Activated T-cell treated with anti-CD3 and anti-CD28 coated beads, Interleukin-2, amount 50 U/mL, for 4 hours (primary cell): ENCODE data around the gene STARD5. TPM values are rescaled to one million over a fixed set of nuclear protein-coding genes. Genes with fewer than 3 reads are reported as not detected.
A peak's percentile ranks its signal among the peaks of the same experiment; 100 is the strongest.
"Not testable (repeated sequence)": the region's sequence is repeated elsewhere in the genome, so short reads cannot be mapped to it uniquely, and the experiment has no call there.

Experiments
- ATAC-seq, 2 donors: fragments of 200-7000 bp; cut with Tn5 transposase; one replicate each; pipeline ENCODE4 v1.10.0; 2021
- DNase-seq: peaks from one replicate; pipeline ENCODE4 v3.0.0-alpha.2; 2020
- H3K27me3 Mint-ChIP-seq: one replicate; pipeline ENCODE4 v1.8.0; 2021; ENCODE audit warnings: low read depth, mixed read lengths
- H3K36me3 Mint-ChIP-seq: one replicate; pipeline ENCODE4 v1.8.0; 2022; ENCODE audit warnings: mixed read lengths; ENCODE audit not compliant: insufficient read depth
- H3K4me1 Mint-ChIP-seq: one replicate; pipeline ENCODE4 v1.8.0; 2021; ENCODE audit warnings: low read depth, mixed read lengths
- H3K4me3 Mint-ChIP-seq: one replicate; pipeline ENCODE4 v1.8.0; 2021; ENCODE audit warnings: mild to moderate bottlenecking, moderate library complexity, mixed read lengths
- H3K9me3 Mint-ChIP-seq: one replicate; pipeline ENCODE4 v1.8.0; 2021; ENCODE audit warnings: mixed read lengths
- total RNA-seq, 3 donors: library from RNA; stranded (reverse); gene quantifications; one replicate each; pipeline ENCODE4 v1.2.1, GENCODE V29; 2021

Gene STARD5, protein sequence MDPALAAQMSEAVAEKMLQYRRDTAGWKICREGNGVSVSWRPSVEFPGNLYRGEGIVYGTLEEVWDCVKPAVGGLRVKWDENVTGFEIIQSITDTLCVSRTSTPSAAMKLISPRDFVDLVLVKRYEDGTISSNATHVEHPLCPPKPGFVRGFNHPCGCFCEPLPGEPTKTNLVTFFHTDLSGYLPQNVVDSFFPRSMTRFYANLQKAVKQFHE
- 1 to 10 TPM; 2.8 to 5.3 (median 3.7) TPM for total RNA-seq

GRCh38 chr15:81323944-81324881 is at the start of gene STARD5:
STARD5 (minus strand) TSS chr15:81324141; CDS start chr15:81324099, 42 bp downstream.
- H3K9me3 Mint-ChIP-seq = no peaks in the 10 kb centered on the region
- H3K27me3 Mint-ChIP-seq = no peaks in the 10 kb centered on the region
- H3K36me3 Mint-ChIP-seq = no peaks in the 10 kb centered on the region
- DNase-seq = peak; percentile 94
- H3K4me1 Mint-ChIP-seq = peaks cover 33% of the 10 kb centered on the region
- peak; percentile 100 for ATAC-seq
- peak within 1 kb of the TSS; percentile 98 for H3K4me3 Mint-ChIP-seq

DNA sequence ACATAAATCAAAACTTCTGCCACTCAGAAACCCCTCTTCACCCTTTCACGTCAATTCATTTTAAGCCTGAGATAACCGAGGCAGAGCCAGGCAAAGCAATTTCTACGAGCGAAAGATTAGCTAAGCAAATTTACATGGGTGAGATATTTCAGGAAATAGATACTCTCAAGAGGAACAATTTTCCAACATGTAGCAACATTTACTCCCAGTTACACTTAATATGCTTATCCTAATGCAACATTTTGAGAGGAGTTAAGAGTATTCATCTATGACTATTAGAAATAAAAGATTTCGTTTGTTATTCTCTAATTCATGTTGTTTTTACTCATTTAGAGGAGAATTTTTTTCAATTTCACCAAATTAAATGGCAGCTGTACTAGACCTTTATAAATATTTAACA is 49.2 kb upstream of the STARD5 start:
- no peaks in the 10 kb centered on the region for H3K27me3 Mint-ChIP-seq
- H3K36me3 Mint-ChIP-seq = no peaks in the 10 kb centered on the region
- no peak for ATAC-seq
- DNase-seq = no peak
- H3K4me3 Mint-ChIP-seq = no peak overlapping the region
- no peaks in the 10 kb centered on the region for H3K4me1 Mint-ChIP-seq
- H3K9me3 Mint-ChIP-seq = no peaks in the 10 kb centered on the region

GRCh38 chr15:81372575-81372974 is 48.6 kb upstream of the STARD5 start:
- no peaks in the 10 kb centered on the region for H3K9me3 Mint-ChIP-seq
- no peak for DNase-seq
- H3K4me1 Mint-ChIP-seq = no peaks in the 10 kb centered on the region
- no peak for ATAC-seq
- no peaks in the 10 kb centered on the region for H3K27me3 Mint-ChIP-seq
- H3K36me3 Mint-ChIP-seq = no peaks in the 10 kb centered on the region
- no peak overlapping the region for H3K4me3 Mint-ChIP-seq

GRCh38 chr15:81363718-81364500 is 40.0 kb upstream of the STARD5 start:
- DNase-seq = no peak
- ATAC-seq = no peak
- H3K4me1 Mint-ChIP-seq = no peaks in the 10 kb centered on the region
- H3K27me3 Mint-ChIP-seq = peaks cover 4% of the 10 kb centered on the region
- no peak overlapping the region for H3K4me3 Mint-ChIP-seq
- H3K36me3 Mint-ChIP-seq = peaks cover 2% of the 10 kb centered on the region
- no peaks in the 10 kb centered on the region for H3K9me3 Mint-ChIP-seq

GRCh38 chr15:81363276-81363675 is 39.3 kb upstream of the STARD5 start:
- ATAC-seq (no peak), DNase-seq (no peak)
- peaks cover 2% of the 10 kb centered on the region for H3K36me3 Mint-ChIP-seq
- no peaks in the 10 kb centered on the region for H3K9me3 Mint-ChIP-seq
- no peak overlapping the region for H3K4me3 Mint-ChIP-seq
- no peaks in the 10 kb centered on the region for H3K4me1 Mint-ChIP-seq
- H3K27me3 Mint-ChIP-seq = peaks cover 4% of the 10 kb centered on the region

GRCh38 chr15:81362790-81363189 is 38.8 kb upstream of the STARD5 start:
- Mint-ChIP-seq H3K4me1 (no peaks in the 10 kb centered on the region), H3K9me3 (no peaks in the 10 kb centered on the region), H3K36me3 (peaks cover 2% of the 10 kb centered on the region), H3K4me3 (no peak overlapping the region), H3K27me3 (peaks cover 4% of the 10 kb centered on the region)
- ATAC-seq (no peak), DNase-seq (no peak)

DNA sequence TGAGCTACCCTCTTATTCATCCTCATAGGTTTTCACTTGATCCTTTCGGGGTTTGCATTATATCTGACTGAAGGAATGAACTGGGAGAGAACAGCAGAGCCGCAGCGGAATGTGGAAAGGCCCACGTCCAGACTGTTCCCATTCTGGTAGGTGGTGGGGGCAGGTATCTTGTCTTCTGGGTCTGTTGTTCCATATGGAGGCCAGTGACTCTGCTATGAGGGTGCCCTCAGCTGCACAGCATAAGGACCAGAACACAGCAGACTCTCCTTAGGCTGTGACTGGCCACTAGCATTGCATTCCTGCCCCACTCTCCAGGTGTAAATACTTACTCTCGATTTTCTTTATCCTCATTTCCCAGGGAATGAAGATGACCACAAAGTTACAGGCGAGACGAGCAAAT is 38.0 kb upstream of the STARD5 start:
- H3K36me3 Mint-ChIP-seq = peaks cover 2% of the 10 kb centered on the region
- no peaks in the 10 kb centered on the region for H3K9me3 Mint-ChIP-seq
- H3K4me1 Mint-ChIP-seq = no peaks in the 10 kb centered on the region
- H3K4me3 Mint-ChIP-seq = no peak overlapping the region
- peaks cover 4% of the 10 kb centered on the region for H3K27me3 Mint-ChIP-seq
- no peak for DNase-seq
- no peak for ATAC-seq

DNA sequence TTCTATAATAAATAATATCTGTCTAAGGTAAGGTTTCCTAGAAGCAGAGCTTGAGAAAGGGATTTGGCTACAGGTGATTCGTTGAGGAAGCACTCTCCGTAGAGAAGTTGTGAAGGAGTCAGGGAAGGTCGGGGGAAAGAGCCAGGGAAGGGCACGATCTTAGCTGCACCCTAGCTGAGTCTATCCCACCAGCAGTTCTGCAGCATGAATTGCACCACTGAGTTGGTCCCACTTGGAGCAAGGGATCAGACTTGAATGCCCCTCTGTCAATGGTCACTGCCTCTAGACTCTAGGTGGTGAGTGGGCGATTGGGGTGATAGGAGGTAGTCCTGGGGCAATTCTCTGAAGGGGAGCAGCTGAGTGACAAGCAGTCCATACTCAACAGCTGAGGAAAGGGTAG is 36.5 kb upstream of the STARD5 start:
- H3K4me1 Mint-ChIP-seq = no peaks in the 10 kb centered on the region
- ATAC-seq (no peak), DNase-seq (no peak)
- peaks cover 4% of the 10 kb centered on the region for H3K27me3 Mint-ChIP-seq
- peaks cover 2% of the 10 kb centered on the region for H3K36me3 Mint-ChIP-seq
- no peak overlapping the region for H3K4me3 Mint-ChIP-seq
- H3K9me3 Mint-ChIP-seq = no peaks in the 10 kb centered on the region

- Mint-ChIP-seq H3K4me1 (no peaks in the 10 kb centered on the region), H3K9me3 (no peaks in the 10 kb centered on the region), H3K4me3 (no peak overlapping the region), H3K27me3 (peaks cover 4% of the 10 kb centered on the region), H3K36me3 (peaks cover 2% of the 10 kb centered on the region)
- no peak for ATAC-seq
- no peak for DNase-seq
Observed at GRCh38 chr15:81358248-81358647, 34.3 kb upstream of the STARD5 start.

DNA sequence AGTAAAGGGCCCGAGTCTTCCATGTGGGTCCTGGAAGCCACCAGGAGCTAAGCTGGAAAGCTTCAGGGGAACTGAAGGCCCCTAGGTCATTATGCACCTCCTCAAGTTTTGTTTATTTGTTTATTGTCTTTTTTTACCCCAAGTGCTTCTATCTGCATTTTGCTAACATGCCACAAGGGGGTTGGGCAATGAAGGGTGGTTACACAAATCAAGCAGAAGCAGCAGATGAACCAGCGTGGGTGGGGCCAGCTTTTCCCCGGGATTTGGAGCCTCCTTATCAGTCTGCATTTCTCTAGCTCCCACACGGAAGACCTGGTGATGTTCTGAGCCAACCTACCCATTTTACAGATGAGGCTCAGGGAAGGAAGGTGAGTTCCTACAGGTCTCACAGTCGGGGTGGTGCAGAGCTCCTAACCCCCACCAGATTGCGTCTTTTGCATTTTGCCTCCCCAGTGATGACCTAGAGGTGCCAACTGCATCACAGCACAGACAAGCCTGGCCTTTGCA is 33.3 kb upstream of the STARD5 start:
- no peaks in the 10 kb centered on the region for H3K4me1 Mint-ChIP-seq
- ATAC-seq (no peak), DNase-seq (no peak)
- H3K9me3 Mint-ChIP-seq = no peaks in the 10 kb centered on the region
- H3K27me3 Mint-ChIP-seq = peaks cover 4% of the 10 kb centered on the region
- peaks cover 2% of the 10 kb centered on the region for H3K36me3 Mint-ChIP-seq
- no peak overlapping the region for H3K4me3 Mint-ChIP-seq

- ATAC-seq (no peak), DNase-seq (no peak)
- Mint-ChIP-seq H3K4me1 (no peaks in the 10 kb centered on the region), H3K4me3 (no peak overlapping the region), H3K27me3 (peaks cover 4% of the 10 kb centered on the region), H3K36me3 (peaks cover 2% of the 10 kb centered on the region), H3K9me3 (no peaks in the 10 kb centered on the region)
Observed at GRCh38 chr15:81356252-81356651, 32.3 kb upstream of the STARD5 start.

DNA sequence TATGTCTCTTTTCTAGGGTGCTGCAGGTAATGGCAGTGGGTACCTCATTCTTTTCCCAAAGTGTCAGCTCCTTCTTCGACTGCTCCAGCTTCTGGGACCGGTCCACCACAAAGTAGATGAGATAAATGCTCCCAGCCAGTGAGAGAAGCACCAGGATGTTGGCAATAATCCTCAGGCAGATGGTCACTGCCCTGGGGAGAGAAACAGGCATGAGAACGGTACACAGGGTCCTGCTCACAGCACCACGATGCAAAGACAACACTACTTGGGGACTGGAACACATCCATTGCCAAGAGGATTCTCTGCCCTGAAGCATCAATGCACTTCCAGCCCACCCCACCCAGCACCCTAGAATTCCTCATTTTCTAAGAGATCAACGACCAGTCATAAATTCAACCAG is 27.7 kb upstream of the STARD5 start:
- no peak overlapping the region for H3K4me3 Mint-ChIP-seq
- H3K27me3 Mint-ChIP-seq = no peaks in the 10 kb centered on the region
- no peaks in the 10 kb centered on the region for H3K4me1 Mint-ChIP-seq
- no peak for ATAC-seq
- no peak for DNase-seq
- no peaks in the 10 kb centered on the region for H3K9me3 Mint-ChIP-seq
- no peaks in the 10 kb centered on the region for H3K36me3 Mint-ChIP-seq

GRCh38 chr15:81349271-81349670 is 25.3 kb upstream of the STARD5 start:
- peaks cover 1% of the 10 kb centered on the region for H3K27me3 Mint-ChIP-seq
- DNase-seq (no peak), ATAC-seq (no peak)
- no peak overlapping the region for H3K4me3 Mint-ChIP-seq
- no peaks in the 10 kb centered on the region for H3K9me3 Mint-ChIP-seq
- no peaks in the 10 kb centered on the region for H3K4me1 Mint-ChIP-seq
- H3K36me3 Mint-ChIP-seq = no peaks in the 10 kb centered on the region

DNA sequence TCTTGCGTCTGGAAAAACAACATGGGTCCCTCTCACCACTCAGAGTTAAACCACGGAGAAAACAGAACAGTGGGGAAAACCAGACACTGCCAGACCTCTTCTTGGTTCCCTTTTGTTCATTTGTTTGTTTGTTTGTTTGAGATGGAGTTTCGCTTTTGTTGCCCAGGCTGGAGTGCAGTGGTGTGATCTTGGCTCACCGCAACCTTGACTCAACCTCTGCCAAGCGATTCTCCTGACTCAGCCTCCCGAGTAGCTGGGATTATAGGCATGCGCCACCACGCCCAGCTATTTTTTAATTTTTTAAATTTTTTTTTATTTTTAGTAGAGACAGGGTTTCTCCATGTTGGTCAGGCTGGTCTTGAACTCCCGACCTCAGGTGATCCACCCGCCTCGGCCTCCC is 24.8 kb upstream of the STARD5 start:
- not testable (repeated sequence) for H3K9me3 Mint-ChIP-seq, ATAC-seq, DNase-seq, H3K27me3 Mint-ChIP-seq, H3K4me3 Mint-ChIP-seq, H3K36me3 Mint-ChIP-seq, H3K4me1 Mint-ChIP-seq
